ENCODE results near the gene KCNQ5. TPM values are rescaled to one million over a fixed set of nuclear protein-coding genes. Genes with fewer than 3 reads are reported as not detected.

Gene KCNQ5
- total RNA-seq, 1 experiment from 2014 or later, result 17.8 TPM

DNA sequence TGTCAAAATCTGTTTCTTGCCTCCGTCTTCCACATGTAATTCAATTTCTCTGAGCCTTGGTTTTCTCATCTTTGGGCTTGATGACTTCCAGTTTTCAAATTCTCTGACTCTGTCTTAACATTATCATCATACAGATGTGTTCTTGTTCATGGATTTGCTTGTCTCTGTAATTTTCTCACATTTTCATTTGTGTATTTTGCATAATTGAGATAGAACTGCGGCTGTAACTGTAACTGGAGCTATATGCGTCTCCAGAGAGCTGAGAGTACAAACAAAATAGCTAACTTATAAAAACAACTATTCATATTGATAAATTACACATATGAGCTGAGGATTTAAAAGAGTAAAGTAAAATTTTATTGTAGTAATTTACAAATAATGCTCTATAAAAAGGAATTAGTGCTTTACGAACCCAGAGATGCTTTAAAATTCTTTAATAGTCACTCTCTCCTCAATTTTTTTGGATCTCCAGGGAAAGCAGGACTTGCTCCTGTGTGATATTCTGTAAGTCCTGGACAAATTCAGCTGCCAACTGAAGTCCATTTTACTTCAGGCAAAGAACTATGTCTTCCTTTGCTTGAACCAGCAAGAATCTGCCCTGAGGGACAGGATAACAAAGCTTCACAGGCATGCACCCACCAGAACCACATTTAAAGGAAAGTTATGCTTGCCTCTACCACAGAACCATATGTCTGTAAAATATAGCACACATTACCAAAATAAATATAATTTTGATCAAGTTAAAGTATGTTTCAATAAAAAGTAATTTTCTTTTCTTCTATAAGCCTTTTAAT lies 315.1 kb downstream of the KCNQ5 start:
- H3K4me3 ChIP-seq (ENCODE audit: low read depth, low read length, poor library complexity, severe bottlenecking), result no peak overlapping the region

DNA sequence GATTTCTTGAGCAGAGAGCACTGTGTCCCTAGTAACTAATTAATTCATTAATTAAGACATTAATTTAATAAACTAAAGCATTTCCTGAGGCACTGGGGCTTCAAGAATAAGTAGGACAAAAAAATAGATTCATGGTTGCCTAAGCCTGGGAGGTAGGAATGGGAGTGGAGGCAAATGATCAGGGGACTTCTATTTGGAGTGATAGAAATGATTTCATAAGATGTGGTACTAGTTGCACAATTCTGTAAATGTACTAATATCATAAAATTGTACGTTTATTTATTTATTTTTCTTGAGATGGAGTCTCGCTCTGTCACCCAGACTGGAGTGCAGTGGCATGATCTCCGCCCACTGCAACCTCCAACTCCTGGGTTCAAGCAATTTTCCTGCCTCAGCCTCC lies 316.2 kb downstream of the KCNQ5 start:
- H3K27me3 ChIP-seq (replicated peaks; ENCODE audit: insufficient read depth, low read depth, low read length, poor library complexity), result no peaks in the 10 kb centered on the region
- H3K9me3 ChIP-seq (ENCODE audit: low read depth, low read length, poor library complexity, severe bottlenecking), result no peaks in the 10 kb centered on the region
- H3K4me1 ChIP-seq (ENCODE audit: insufficient read depth, low read length, poor library complexity, severe bottlenecking), result no peaks in the 10 kb centered on the region
- H3K36me3 ChIP-seq (ENCODE audit: insufficient read depth, low read length, poor library complexity, severe bottlenecking), result no peaks in the 10 kb centered on the region
- ChIA-PET POLR2A (ENCODE audit: low non-redundant PET) (no interaction called here), CTCF (no interaction called here)
- TF ChIP-seq, protein P1, sequence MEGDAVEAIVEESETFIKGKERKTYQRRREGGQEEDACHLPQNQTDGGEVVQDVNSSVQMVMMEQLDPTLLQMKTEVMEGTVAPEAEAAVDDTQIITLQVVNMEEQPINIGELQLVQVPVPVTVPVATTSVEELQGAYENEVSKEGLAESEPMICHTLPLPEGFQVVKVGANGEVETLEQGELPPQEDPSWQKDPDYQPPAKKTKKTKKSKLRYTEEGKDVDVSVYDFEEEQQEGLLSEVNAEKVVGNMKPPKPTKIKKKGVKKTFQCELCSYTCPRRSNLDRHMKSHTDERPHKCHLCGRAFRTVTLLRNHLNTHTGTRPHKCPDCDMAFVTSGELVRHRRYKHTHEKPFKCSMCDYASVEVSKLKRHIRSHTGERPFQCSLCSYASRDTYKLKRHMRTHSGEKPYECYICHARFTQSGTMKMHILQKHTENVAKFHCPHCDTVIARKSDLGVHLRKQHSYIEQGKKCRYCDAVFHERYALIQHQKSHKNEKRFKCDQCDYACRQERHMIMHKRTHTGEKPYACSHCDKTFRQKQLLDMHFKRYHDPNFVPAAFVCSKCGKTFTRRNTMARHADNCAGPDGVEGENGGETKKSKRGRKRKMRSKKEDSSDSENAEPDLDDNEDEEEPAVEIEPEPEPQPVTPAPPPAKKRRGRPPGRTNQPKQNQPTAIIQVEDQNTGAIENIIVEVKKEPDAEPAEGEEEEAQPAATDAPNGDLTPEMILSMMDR (conservative IDR thresholded peaks at IDR 0.05; ENCODE audit: low read depth, low read length), result no peak
- no peak for TF ChIP-seq EZH2 (IDR thresholded peaks at IDR 0.05; ENCODE audit: borderline replicate concordance, low read depth, low read length, poor library complexity, severe bottlenecking)
- DNase-seq (ENCODE audit: low spot score), result no peak
- intact Hi-C loops (cut with micrococcal nuclease; ENCODE audit: unreplicated experiment), result no loop called here
- BruUV-seq (replicated peaks), result no TSS peak
- H3K4me3 ChIP-seq (ENCODE audit: low read depth, low read length, poor library complexity, severe bottlenecking), result no peak overlapping the region
- no peak overlapping the region for H3K27ac ChIP-seq (ENCODE audit: low read depth, low read length, poor library complexity, severe bottlenecking)

More for the DNA sequence above, 315.1 kb downstream of the KCNQ5 start:
- Histone ChIP-seq H3K4me1 (ENCODE audit: insufficient read depth, low read length, poor library complexity, severe bottlenecking) (no peaks in the 10 kb centered on the region), H3K36me3 (ENCODE audit: insufficient read depth, low read length, poor library complexity, severe bottlenecking) (no peaks in the 10 kb centered on the region), H3K27ac (ENCODE audit: low read depth, low read length, poor library complexity, severe bottlenecking) (no peak overlapping the region), H3K27me3 (replicated peaks; ENCODE audit: insufficient read depth, low read depth, low read length, poor library complexity) (no peaks in the 10 kb centered on the region), H3K9me3 (ENCODE audit: low read depth, low read length, poor library complexity, severe bottlenecking) (no peaks in the 10 kb centered on the region)
- ChIA-PET CTCF (no interaction called here), POLR2A (ENCODE audit: low non-redundant PET) (no interaction called here)
- intact Hi-C loops (cut with micrococcal nuclease; ENCODE audit: unreplicated experiment), result no loop called here
- no peak for DNase-seq (ENCODE audit: low spot score)
- no TSS peak for BruUV-seq (replicated peaks)
- TF ChIP-seq EZH2 (IDR thresholded peaks at IDR 0.05; ENCODE audit: borderline replicate concordance, low read depth, low read length, poor library complexity, severe bottlenecking), result no peak
- TF ChIP-seq, protein P1 (conservative IDR thresholded peaks at IDR 0.05; ENCODE audit: low read depth, low read length), result no peak

DNA sequence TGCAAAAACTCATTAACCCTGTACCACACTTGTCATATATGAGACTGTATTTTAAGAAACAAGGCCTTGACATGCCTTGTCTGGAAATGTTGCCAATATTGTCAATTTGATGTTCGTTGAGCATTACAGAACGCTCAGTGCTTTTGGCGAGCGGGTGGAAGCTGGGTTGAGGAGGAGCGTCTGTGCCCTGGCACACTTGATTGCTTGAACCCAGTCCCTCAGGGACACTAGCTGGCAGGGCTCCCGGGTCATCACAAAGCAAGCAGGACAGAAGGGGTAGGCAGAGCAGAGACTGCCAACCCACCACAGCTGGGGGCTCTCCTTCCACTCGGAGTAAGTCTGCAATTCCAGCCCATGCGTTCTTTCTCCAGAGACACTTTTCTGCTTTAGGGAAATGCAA lies 317.1 kb downstream of the KCNQ5 start:
- no TSS peak for BruUV-seq (replicated peaks)
- Histone ChIP-seq H3K4me1 (ENCODE audit: insufficient read depth, low read length, poor library complexity, severe bottlenecking) (no peaks in the 10 kb centered on the region), H3K4me3 (ENCODE audit: low read depth, low read length, poor library complexity, severe bottlenecking) (no peak overlapping the region), H3K9me3 (ENCODE audit: low read depth, low read length, poor library complexity, severe bottlenecking) (no peaks in the 10 kb centered on the region), H3K36me3 (ENCODE audit: insufficient read depth, low read length, poor library complexity, severe bottlenecking) (no peaks in the 10 kb centered on the region), H3K27me3 (replicated peaks; ENCODE audit: insufficient read depth, low read depth, low read length, poor library complexity) (no peaks in the 10 kb centered on the region), H3K27ac (ENCODE audit: low read depth, low read length, poor library complexity, severe bottlenecking) (no peak overlapping the region)
- intact Hi-C loops (cut with micrococcal nuclease; ENCODE audit: unreplicated experiment), result no loop called here
- ChIA-PET POLR2A (ENCODE audit: low non-redundant PET) (no interaction called here), CTCF (no interaction called here)
- no peak for DNase-seq (ENCODE audit: low spot score)
- TF ChIP-seq, protein P1 (conservative IDR thresholded peaks at IDR 0.05; ENCODE audit: low read depth, low read length), result no peak
- no peak for TF ChIP-seq EZH2 (IDR thresholded peaks at IDR 0.05; ENCODE audit: borderline replicate concordance, low read depth, low read length, poor library complexity, severe bottlenecking)
